Stimulated activated CD4-positive, alpha-beta T cell treated with anti-CD3 and anti-CD28 coated beads, TNF-alpha, amount 100 ng/mL, for 24 hours (primary cell): ENCODE results near the gene BAHCC1.

ENCODE experiments used
- DNase-seq, 3 experiments: peaks; one replicate each; pipeline ENCODE4 v3.0.0-alpha.2; 2020; ENCODE audit warnings: low read depth in 3 of 3

Gene BAHCC1

GRCh38 chr17:81367171-81367570, 28.1 kb upstream of the BAHCC1 start:
- DNase-seq, result no peak

GRCh38 chr17:81368161-81369022, 26.9 kb upstream of the BAHCC1 start:
- no peak for DNase-seq

- no peak for DNase-seq
Observed at GRCh38 chr17:81370294-81370693, 25.0 kb upstream of the BAHCC1 start.

GRCh38 chr17:81371910-81372760, 23.1 kb upstream of the BAHCC1 start:
- no peak for DNase-seq

GRCh38 chr17:81373536-81374160, 21.6 kb upstream of the BAHCC1 start:
- no peak for DNase-seq

- no peak for DNase-seq
Observed at GRCh38 chr17:81374890-81375289, 20.4 kb upstream of the BAHCC1 start.

GRCh38 chr17:81376946-81377714, 18.1 kb upstream of the BAHCC1 start:
- no peak for DNase-seq

- DNase-seq, result no peak
Observed at GRCh38 chr17:81378941-81379511, 16.2 kb upstream of the BAHCC1 start.

- DNase-seq, result no peak
Observed at GRCh38 chr17:81379523-81379942, 15.7 kb upstream of the BAHCC1 start.

- no peak for DNase-seq
Observed at GRCh38 chr17:81380131-81380530, 15.1 kb upstream of the BAHCC1 start.

- DNase-seq, result no peak
Observed at GRCh38 chr17:81380666-81381518, 14.4 kb upstream of the BAHCC1 start.

- no peak for DNase-seq
Observed at GRCh38 chr17:81381632-81382577, 13.4 kb upstream of the BAHCC1 start.

- DNase-seq, result no peak
Observed at GRCh38 chr17:81382851-81383250, 12.4 kb upstream of the BAHCC1 start.

- DNase-seq, result no peak
Observed at GRCh38 chr17:81383504-81384421, 11.5 kb upstream of the BAHCC1 start.

- no peak for DNase-seq
Observed at GRCh38 chr17:81384929-81385319, 10.3 kb upstream of the BAHCC1 start.

GRCh38 chr17:81385320-81386111, 9.7 kb upstream of the BAHCC1 start:
- no peak for DNase-seq

- DNase-seq, result no peak
Observed at GRCh38 chr17:81386141-81386645, 9.1 kb upstream of the BAHCC1 start.
